ENCODE results near the gene TEP1. TPM values are rescaled to one million over a fixed set of nuclear protein-coding genes. Genes with fewer than 3 reads are reported as not detected.

TEP1 gene
- 10 to 100 TPM in 1 of 2 donors, 1 to 10 TPM in 1; 6.9 to 11.9 TPM for total RNA-seq

GRCh38 chr14:20412876-20413743 lies at the start of gene TEP1:
Gene TEP1, minus strand, starts transcription at chr14:20413501. Its CDS starts 5,062 bp downstream, at chr14:20408439.
- peaks cover 4% of the 10 kb centered on the region for H3K36me3 ChIP-seq
- H3K27ac ChIP-seq, result peak within 1 kb of the TSS; percentile 96 to 97
- peak; percentile 91 for DNase-seq (ENCODE audit: low spot score)
- H3K27me3 ChIP-seq, result no peaks in the 10 kb centered on the region
- peaks cover 0 to 11% of the 10 kb centered on the region in 2 donors for H3K4me1 ChIP-seq
- TF ChIP-seq, protein P1, sequence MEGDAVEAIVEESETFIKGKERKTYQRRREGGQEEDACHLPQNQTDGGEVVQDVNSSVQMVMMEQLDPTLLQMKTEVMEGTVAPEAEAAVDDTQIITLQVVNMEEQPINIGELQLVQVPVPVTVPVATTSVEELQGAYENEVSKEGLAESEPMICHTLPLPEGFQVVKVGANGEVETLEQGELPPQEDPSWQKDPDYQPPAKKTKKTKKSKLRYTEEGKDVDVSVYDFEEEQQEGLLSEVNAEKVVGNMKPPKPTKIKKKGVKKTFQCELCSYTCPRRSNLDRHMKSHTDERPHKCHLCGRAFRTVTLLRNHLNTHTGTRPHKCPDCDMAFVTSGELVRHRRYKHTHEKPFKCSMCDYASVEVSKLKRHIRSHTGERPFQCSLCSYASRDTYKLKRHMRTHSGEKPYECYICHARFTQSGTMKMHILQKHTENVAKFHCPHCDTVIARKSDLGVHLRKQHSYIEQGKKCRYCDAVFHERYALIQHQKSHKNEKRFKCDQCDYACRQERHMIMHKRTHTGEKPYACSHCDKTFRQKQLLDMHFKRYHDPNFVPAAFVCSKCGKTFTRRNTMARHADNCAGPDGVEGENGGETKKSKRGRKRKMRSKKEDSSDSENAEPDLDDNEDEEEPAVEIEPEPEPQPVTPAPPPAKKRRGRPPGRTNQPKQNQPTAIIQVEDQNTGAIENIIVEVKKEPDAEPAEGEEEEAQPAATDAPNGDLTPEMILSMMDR (IDR thresholded peaks at IDR 0.05), result no peak
- H3K4me3 ChIP-seq, result peak within 1 kb of the TSS; percentile 69 to 85
- H3K9me3 ChIP-seq, result no peaks in the 10 kb centered on the region

DNA sequence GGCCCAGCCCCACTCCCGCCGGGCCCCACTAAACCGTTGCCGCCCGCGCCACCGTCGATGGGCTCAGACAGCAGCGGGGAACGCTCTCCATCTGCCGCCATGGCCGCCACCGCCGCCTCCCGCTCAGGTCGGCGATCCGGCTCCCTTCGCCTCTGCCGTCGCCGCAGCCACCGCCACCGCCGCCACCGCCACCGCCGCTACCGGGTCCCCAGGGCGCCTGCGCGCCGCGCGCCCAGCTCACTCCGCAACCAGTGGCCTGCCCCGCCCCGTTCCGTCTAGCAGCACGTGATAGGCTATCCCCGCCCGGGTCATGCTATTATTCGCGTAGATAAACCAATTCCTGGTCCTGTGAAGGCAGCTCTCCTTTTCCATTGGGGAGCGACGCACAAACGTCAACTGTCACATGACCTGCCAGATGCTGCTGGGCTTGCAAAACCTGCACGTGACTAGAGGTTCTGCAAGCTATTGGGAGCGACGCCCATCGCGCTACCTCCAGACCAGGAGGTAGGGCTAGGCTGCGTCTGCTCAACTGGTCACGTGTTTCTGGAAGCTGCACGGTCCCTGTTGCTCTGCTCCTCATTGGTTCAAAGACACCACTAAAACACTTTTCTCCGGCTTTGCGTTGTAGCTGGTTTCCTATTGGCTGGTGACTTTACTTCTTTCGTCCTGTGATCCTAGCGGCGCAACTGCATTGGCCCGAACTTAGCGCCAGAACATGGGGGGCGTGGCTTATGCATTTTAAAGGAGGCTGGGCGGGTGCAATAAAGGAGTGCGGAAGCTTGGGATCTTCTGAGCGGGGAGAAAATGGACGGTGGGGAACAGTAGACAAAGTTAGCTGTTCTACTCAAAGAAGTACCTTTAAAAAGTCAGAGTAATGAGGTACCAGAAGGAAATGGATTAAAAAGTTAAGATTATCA lies 48.2 kb upstream of the TEP1 start, which contains the start of gene PIP4P1:
Gene PIP4P1 (minus strand): TSS at position 210 of the 917 bp plus-strand sequence. CDS start 109 bp downstream, at position 101.
- Histone ChIP-seq H3K4me1 (peaks cover 0 to 37% of the 10 kb centered on the region in 2 donors), H3K27ac (peak within 1 kb of the TSS; percentile 91 to 97), H3K4me3 (peak within 1 kb of the TSS; percentile 87 to 93), H3K27me3 (no peaks in the 10 kb centered on the region), H3K9me3 (no peaks in the 10 kb centered on the region), H3K36me3 (peaks cover 37% of the 10 kb centered on the region)
- TF ChIP-seq, protein P1 (IDR thresholded peaks at IDR 0.05), result no peak
- DNase-seq (ENCODE audit: low spot score), result peak; percentile 100

- no peaks in the 10 kb centered on the region for H3K27me3 ChIP-seq
- H3K9me3 ChIP-seq, result no peaks in the 10 kb centered on the region
- H3K36me3 ChIP-seq, result peaks cover 38% of the 10 kb centered on the region
- peaks cover 0 to 46% of the 10 kb centered on the region in 2 donors for H3K4me1 ChIP-seq
- no peak for DNase-seq (ENCODE audit: low spot score)
- H3K4me3 ChIP-seq, result peak overlapping the region; percentile 87 to 93
- TF ChIP-seq, protein P1 (IDR thresholded peaks at IDR 0.05), result no peak
- H3K27ac ChIP-seq, result peak overlapping the region; percentile 91 to 97
These were observed 47.3 kb upstream of the TEP1 start for GRCh38 chr14:20460458-20461224.

- Histone ChIP-seq H3K9me3 (no peaks in the 10 kb centered on the region), H3K4me3 (no peak overlapping the region), H3K4me1 (peaks cover 0 to 58% of the 10 kb centered on the region in 2 donors), H3K27me3 (no peaks in the 10 kb centered on the region), H3K36me3 (peaks cover 38% of the 10 kb centered on the region), H3K27ac (peak overlapping the region in 1 of 2 donors; percentile 25)
- no peak for DNase-seq (ENCODE audit: low spot score)
- TF ChIP-seq, protein P1 (IDR thresholded peaks at IDR 0.05), result no peak
These were observed 44.9 kb upstream of the TEP1 start for GRCh38 chr14:20458031-20458789.

Measured in right atrium auricular region (tissue), 2 donors.